ENCODE results near the gene ATAD5. TPM values are rescaled to one million over a fixed set of nuclear protein-coding genes. Genes with fewer than 3 reads are reported as not detected.

The ATAD5 gene
- total RNA-seq, 1 experiment from 2014 or later = 26.0 TPM

DNA sequence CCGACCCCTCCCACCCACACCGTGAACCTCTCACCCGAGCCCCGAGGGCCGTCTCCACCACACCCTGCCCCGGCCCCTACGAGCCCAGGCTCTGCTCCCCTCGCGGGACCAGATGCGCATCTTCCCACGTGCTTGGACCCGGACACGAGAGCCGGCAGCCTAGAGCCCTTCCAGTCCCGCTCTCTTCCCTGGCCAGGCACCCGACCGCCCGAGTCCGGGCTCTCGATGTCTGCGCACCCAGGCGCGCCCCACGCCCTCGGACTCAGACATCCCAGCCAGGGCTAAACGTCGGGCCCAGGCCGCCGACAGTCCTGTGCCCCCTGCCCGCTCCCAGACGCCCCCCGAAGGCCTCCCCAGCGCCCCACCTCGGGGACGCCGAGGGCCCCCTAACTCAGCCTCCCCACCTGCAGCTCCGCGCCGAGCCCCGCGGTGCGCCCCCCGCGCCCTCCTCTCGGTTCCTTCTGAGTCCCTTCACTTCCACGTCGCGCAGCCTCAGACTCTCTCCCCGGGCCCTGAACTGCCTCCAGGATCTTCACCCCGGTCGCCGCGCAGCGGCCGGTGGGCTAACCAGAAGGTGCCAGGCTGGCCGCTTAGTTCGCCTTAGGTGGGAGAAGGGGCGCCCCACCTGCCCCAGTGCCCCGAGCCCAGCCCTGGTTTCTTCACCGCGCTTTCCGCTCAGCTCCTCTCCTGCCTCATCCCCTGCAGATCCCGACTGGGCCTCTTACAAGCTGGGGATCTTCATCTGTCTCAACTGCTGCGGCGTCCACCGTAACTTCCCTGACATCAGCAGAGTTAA is 90.7 kb downstream of the ATAD5 start (continued):
- TF ChIP-seq E2F1 (CRISPR knock-in tag; IDR thresholded peaks at IDR 0.05) (no peak), ATF1 (CRISPR knock-in tag; IDR thresholded peaks at IDR 0.05) (no peak), OVOL2 (CRISPR knock-in tag; IDR thresholded peaks at IDR 0.05; ENCODE audit: borderline replicate concordance) (no peak), ELF4 (CRISPR knock-in tag; IDR thresholded peaks at IDR 0.05; ENCODE audit: low read depth) (no peak), NFYB (CRISPR knock-in tag; conservative IDR thresholded peaks at IDR 0.05; ENCODE audit: low read depth) (no peak), RELA (CRISPR knock-in tag; IDR thresholded peaks at IDR 0.05; ENCODE audit: borderline replicate concordance) (no peak), NR3C1 (CRISPR knock-in tag; conservative IDR thresholded peaks at IDR 0.05; ENCODE audit: low read depth) (no peak), ZNF396 (CRISPR knock-in tag; IDR thresholded peaks at IDR 0.05; ENCODE audit: borderline replicate concordance) (no peak)
- TF ChIP-seq, protein P1, sequence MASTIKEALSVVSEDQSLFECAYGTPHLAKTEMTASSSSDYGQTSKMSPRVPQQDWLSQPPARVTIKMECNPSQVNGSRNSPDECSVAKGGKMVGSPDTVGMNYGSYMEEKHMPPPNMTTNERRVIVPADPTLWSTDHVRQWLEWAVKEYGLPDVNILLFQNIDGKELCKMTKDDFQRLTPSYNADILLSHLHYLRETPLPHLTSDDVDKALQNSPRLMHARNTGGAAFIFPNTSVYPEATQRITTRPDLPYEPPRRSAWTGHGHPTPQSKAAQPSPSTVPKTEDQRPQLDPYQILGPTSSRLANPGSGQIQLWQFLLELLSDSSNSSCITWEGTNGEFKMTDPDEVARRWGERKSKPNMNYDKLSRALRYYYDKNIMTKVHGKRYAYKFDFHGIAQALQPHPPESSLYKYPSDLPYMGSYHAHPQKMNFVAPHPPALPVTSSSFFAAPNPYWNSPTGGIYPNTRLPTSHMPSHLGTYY (CRISPR knock-in tag; IDR thresholded peaks at IDR 0.05) = no peak
- TF ChIP-seq, protein P2, sequence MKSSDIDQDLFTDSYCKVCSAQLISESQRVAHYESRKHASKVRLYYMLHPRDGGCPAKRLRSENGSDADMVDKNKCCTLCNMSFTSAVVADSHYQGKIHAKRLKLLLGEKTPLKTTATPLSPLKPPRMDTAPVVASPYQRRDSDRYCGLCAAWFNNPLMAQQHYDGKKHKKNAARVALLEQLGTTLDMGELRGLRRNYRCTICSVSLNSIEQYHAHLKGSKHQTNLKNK (CRISPR knock-in tag; IDR thresholded peaks at IDR 0.05) = no peak

DNA sequence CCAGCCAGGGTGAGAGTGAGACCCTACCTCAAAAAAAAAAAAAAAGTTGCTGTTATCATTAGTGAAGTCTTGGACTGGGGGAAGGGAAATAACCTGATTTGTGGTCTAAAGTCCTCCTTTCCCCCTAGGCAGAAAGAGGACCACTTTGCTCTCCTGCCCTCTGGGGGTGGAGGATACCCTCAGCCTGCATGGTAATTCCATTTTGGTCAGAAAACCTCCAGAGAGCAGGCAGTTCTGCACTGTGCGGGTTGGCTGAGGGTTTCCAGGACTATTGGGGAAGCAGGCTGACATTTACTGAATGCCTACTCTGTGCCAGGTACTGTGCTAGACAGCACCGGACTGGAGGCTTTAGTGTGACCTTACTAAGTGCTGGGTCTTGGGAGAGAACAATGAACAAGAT is 92.6 kb downstream of the ATAD5 start:
- Mint-ChIP-seq H3K27ac (no peak overlapping the region), H3K27me3 (ENCODE audit: low read depth) (peaks cover 66% of the 10 kb centered on the region), H3K4me1 (peaks cover 20% of the 10 kb centered on the region), H3K4me3 (no peak overlapping the region), H3K36me3 (no peaks in the 10 kb centered on the region), H3K9me3 (no peaks in the 10 kb centered on the region)
- ChIA-PET CTCF (interaction anchor here (0.7 kb wide), 1 partner anchor 36 kb away, joined by 3 read pairs; no protein-coding TSS in a partner anchor), POLR2A (no interaction called here)
- no peak for DNase-seq (ENCODE audit: low spot score)
- no peak for ATAC-seq
- no peak for TF ChIP-seq E2F5 (CRISPR knock-in tag; IDR thresholded peaks at IDR 0.05)

GRCh38 chr17:30926516-30926915 is 94.8 kb downstream of the ATAD5 start:
- H3K27ac Mint-ChIP-seq = no peak overlapping the region
- CTCF ChIA-PET = no interaction called here
- TF ChIP-seq ZNF232 (CRISPR knock-in tag; IDR thresholded peaks at IDR 0.05) = no peak
- no peak for TF ChIP-seq MYBL2 (CRISPR knock-in tag; IDR thresholded peaks at IDR 0.05)
- no peak for TF ChIP-seq NR2C2 (CRISPR knock-in tag; IDR thresholded peaks at IDR 0.05)
- TF ChIP-seq NFYB (CRISPR knock-in tag; conservative IDR thresholded peaks at IDR 0.05; ENCODE audit: low read depth) = no peak
- no peak for TF ChIP-seq IRF1 (CRISPR knock-in tag; IDR thresholded peaks at IDR 0.05)
- TF ChIP-seq TCF7 (CRISPR knock-in tag; IDR thresholded peaks at IDR 0.05; ENCODE audit: low read depth) = no peak
- no peak for TF ChIP-seq ZBTB21 (CRISPR knock-in tag; IDR thresholded peaks at IDR 0.05; ENCODE audit: borderline replicate concordance)
- no peak for TF ChIP-seq FOXP1 (CRISPR knock-in tag; IDR thresholded peaks at IDR 0.05; ENCODE audit: borderline replicate concordance)
- TF ChIP-seq MXD4 (CRISPR knock-in tag; IDR thresholded peaks at IDR 0.05; ENCODE audit: borderline replicate concordance) = no peak
- TF ChIP-seq, protein P3, sequence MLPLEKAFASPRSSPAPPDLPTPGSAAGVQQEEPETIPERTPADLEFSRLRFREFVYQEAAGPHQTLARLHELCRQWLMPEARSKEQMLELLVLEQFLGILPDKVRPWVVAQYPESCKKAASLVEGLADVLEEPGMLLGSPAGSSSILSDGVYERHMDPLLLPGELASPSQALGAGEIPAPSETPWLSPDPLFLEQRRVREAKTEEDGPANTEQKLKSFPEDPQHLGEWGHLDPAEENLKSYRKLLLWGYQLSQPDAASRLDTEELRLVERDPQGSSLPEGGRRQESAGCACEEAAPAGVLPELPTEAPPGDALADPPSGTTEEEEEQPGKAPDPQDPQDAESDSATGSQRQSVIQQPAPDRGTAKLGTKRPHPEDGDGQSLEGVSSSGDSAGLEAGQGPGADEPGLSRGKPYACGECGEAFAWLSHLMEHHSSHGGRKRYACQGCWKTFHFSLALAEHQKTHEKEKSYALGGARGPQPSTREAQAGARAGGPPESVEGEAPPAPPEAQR (CRISPR knock-in tag; IDR thresholded peaks at IDR 0.05) = no peak
- no peak for TF ChIP-seq E2F1 (CRISPR knock-in tag; IDR thresholded peaks at IDR 0.05)
- TF ChIP-seq NFE2L1 (CRISPR knock-in tag; IDR thresholded peaks at IDR 0.05) = no peak
- TF ChIP-seq ZNF138 (CRISPR knock-in tag; conservative IDR thresholded peaks at IDR 0.05) = no peak

More at GRCh38 chr17:30926516-30926915, 94.8 kb downstream of the ATAD5 start:
- no peaks in the 10 kb centered on the region for H3K9me3 Mint-ChIP-seq
- no peak for ATAC-seq
- no peak for DNase-seq (ENCODE audit: low spot score)
- no peaks in the 10 kb centered on the region for H3K36me3 Mint-ChIP-seq
- H3K27me3 Mint-ChIP-seq (ENCODE audit: low read depth) = peaks cover 45% of the 10 kb centered on the region
- POLR2A ChIA-PET = no interaction called here
- H3K4me1 Mint-ChIP-seq = peaks cover 5% of the 10 kb centered on the region
- no peak overlapping the region for H3K4me3 Mint-ChIP-seq
